Activated gamma-delta T cell treated with Interleukin-2 at 50 U/mL for 16 hours (primary cell): ENCODE measurements around the gene PHYH.
"Not testable (repeated sequence)": the region's sequence is repeated elsewhere in the genome, so short reads cannot be mapped to it uniquely, and the experiment has no call there.

Experiments used
- DNase-seq: peaks from one replicate; pipeline ENCODE4 v3.0.0-alpha.2; 2020

PHYH gene

DNA sequence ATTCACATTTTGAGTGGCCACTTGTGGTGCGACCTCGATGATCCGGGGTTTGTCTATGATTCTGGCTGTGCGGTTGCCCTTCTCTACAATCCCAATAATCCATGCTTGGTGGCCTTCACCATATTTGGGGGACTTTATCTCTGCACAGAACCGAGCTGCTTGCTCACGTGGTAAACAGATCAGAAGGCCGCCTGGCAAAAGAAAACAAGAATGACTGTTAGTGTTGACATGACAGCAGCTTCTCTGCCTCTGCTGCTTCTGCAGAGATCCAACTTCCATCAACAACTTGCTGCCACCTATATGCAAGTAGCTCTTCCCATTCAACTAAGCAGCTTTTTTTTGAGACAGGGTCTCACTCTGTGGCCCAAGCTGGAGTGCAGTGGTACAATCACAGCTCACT, 19.3 kb upstream of the PHYH start:
- DNase-seq = no peak

- no peak for DNase-seq
Measured at GRCh38 chr10:13317474-13317873, 17.6 kb upstream of the PHYH start.

DNA sequence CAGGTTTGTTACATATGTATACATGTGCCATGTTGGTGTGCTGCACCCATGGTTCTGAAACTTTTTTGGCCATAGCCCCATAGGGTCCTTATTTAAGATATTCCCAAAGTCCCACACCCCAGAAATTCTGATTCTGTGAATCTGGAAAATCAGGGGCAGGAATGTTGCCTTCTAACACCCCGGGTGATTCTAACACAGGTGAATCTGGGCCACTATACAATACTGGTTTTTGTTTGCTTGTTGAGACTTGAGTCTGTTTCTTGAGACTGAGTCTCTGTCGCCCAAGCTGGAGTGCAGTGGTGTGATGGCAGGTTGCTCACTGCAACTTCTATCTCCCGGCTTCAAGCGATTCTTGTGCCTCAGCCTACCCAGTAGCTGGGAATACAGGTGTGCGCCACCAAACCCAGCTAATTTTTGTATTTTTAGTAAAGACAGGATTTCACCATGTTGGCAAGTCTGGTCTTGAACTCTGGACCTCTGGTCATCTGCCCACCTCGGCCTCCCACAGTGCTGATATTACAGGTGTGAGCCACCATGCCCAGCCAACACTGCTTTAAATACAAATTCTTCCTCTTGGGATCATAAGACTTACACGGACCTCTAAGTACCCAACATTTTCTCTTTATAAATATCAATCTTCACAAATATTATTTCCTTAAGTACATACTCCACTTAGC, 16.9 kb upstream of the PHYH start:
- DNase-seq = no peak

GRCh38 chr10:13315361-13315760, 15.5 kb upstream of the PHYH start:
- DNase-seq = no peak

GRCh38 chr10:13311177-13311575, 11.3 kb upstream of the PHYH start:
- no peak for DNase-seq

DNA sequence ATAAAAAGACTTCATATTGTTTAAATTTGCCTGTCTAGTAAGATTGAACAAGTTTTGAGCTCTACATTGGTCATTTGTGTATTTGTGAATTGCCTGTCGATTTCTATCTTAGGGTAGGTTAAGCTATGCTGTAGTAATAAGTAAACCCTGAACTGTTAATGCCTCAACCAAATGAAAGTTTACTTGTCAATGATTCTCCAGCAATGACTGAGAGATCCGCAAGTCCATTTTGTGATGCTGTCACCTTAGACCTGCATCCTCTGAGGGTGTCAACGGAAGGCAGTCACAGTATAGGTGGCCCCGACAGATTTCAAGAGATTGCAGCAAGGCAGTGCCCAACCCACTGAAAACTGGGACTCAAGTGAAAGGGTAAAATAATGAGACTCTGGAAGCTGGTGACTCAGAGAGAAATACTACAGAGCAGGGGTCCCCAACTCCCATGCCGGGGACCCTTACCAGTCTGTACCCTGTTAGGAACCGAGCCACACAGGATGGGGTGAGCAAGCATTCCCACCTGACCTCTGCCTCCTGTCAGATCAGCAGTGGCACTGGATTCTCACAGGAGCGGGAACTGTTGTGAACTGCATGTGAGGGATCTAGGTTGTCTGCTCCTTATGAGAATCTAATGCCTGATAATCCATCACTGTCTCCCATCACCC, 10.8 kb upstream of the PHYH start:
- DNase-seq = no peak

GRCh38 chr10:13309792-13310191, 9.9 kb upstream of the PHYH start:
- DNase-seq = no peak

GRCh38 chr10:13308096-13308495, 8.2 kb upstream of the PHYH start:
- no peak for DNase-seq

DNA sequence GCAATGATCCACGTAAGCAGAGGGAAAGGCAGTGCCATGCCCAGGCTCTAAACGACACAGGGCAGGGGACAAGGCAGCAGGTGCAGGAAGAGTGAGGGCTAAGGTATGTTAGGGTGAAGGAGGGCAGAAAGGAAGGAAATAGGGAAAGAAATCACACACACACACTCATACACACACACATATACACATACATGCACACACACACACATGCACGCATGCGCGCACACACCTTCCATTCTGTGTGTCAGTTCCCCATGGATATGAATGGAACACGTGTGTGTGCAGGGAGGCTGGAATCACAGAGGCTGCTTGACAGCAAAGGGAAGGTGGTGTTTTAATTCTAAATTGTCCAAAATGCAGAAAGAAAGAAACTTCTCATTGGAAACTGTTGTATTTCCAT, 6.2 kb upstream of the PHYH start:
- no peak for DNase-seq

GRCh38 chr10:13302821-13303555, 3.1 kb upstream of the PHYH start:
- DNase-seq = no peak

DNA sequence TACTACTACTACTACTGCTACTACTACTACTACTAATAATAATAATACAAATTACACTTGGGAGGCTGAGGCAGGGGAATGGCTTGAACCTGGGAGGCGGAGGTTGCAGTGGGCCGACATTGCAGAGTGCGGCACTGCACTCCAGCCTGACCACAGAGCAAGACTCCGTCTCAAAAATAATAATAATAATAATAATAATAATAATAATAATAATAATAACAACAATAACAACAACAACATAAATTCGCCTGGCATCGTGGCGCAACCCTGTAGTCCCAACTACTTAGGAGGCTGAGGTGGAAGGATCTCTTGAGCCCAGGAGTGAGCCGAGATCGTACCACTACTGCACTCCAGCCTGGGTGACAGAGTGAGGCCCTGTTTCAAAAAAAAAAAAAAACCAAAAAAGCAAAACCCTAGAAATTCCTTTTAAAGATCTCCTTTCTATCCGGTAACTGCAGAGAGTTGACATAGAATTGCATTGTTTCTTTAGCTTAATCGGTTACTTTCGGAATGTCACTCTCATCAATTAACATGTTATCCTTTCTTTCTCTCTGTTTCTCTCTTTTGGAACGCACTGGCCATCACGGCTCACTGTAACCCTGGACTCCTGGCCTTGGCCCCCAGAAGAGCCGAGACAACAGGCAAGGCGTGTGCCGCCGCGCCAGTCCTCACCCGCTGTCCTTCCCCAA, 972 bp downstream of the PHYH start:
- no peak for DNase-seq

DNA sequence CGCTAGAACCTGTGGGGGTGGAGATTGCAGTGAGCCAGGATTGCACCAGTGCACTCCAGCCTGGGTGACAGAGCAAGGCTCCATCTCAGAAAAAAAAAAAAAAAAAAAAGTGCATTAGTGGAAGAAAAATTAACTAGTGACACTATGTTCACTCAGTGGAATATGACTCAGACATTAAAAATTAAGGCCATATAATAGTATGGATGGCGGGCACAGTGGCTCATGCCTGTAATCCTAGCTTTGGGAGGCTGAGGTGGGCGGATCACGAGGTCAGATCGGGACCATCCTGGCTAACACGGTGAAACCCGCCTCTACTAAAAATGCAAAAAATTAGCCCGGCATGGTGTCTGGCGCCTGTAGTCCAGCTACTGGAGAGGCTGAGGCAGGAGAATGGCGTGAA, 3.4 kb downstream of the PHYH start:
- no peak for DNase-seq

GRCh38 chr10:13294784-13295183, 5.1 kb downstream of the PHYH start:
- no peak for DNase-seq

DNA sequence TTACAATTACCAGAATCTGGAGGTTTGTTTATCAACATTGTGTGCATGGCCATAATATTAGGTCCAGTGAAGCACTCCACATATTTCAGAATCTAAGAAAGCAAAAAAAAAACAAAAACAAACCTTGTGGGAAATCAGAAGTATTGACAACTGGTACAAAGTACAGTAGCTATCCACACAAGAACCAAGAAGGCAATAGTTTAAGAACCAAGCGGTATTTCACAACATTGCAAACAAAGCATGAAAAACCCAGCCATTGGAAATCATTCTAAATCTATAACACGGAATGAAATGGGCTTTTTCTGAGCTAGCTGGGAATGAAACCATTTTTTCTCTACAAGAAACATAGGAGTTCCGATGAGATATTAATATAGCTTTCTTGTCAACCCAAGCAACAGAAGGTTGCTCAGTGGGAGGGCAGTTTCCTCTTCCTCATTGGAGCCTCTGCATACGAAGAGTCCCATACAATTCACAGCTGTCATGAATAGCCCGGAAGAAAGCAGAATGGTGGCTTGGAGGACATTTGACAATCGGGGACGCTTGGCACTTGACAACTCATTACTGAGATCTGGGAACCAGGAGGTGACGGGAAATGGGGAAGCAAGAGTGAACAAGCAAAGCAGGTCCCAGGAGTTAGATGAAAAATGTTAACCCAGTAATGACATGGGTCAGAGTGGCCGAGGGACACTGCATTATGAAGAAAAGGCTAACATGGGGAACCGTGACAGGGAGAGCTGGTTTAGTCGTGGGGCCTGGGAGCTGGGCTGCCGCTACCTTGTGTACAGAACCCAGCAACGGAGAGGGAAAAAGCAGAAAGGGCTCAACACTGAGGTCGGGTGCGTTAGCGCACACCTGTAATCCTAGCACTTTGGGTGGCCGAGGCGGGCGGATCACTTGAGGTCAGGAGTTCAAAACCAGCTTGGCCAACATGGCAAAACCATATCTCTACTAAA, 7.8 kb downstream of the PHYH start:
- DNase-seq = no peak

GRCh38 chr10:13291061-13291460, 8.8 kb downstream of the PHYH start:
- DNase-seq = no peak

DNA sequence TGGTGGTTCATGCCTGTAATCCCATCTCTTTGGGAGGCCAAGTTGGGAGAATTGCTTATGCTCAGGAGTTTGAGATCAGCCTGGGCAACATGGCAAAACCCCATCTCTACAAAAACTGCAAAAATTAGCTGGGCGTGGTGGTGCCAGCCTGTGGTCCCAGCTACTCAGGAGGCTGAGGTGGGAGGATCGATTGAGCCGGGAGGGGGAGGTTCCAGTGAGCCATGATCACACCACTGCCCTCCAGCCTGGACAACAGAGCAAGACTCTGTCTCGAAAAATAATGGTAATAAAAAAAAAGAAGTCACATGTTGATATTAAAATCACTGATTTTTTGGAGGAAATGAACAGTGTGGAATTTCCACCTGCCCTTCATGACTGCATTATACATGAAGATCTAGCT, 15.8 kb downstream of the PHYH start:
- no peak for DNase-seq

DNA sequence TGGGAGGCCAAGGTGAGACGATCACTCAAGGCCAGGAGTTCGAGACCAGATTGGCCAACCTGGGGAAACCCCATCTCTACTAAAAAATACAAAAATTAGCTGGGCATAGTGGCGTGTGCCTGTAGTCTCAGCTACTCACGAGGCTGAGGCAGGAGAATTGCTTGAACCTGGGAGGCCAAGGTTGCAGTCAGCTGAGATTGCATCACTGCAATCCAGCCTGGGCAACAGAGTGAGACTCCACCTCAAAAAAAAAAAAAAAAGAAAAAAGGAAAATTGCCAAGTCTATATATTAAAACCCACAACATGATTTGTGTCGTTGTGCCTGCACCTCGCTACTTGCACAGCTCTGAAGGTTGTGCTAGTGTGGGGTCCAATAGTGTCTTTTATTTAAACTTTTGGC, 17.5 kb downstream of the PHYH start:
- DNase-seq = not testable (repeated sequence)

DNA sequence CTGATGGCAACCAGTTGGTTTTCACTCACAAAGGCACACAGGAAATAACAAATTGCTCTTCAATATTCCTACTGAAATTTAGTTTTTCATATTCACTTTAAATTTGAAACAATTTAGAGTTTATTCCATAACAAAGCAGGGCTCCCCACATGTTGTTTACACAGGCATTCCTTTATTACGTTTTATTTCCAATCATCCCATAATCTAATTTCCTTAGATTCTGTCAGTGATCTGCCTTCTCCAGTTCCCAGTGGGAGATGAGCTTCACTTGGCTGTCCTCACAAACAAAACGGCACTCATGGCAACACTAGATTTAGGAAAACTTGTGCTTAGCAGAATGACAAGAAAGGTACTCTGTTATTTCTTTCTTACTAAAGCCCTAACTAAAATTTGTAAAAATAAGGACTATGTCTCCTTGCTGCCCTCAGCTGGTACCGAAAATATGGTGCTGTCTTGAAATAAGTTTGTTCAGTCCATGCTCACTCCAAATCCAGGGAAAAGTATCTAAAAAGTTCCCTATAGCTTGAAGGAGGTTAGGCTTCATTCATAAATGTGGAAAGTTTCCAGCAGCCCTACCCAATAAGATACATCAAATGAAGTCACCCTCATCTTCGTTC, 23.0 kb downstream of the PHYH start:
- no peak for DNase-seq

DNA sequence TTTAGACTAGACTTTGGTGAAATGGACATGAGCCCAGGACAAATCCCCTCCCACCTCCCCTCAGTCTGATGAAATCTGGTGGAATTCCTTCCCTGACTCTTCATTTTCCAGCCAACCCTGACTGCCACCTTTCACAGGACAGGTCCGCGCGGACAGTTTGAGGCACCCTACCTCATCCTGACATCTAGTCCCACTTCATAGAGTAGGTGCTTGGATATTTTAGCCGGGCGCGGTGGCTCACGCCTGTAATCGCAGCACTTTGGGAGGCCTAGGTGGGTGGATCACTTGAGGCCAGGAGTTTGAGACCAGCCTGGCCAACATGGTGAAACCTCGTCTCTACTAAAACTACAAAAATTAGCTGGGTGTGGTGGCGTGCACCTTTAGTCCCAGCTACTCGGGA, 23.7 kb downstream of the PHYH start:
- DNase-seq = not testable (repeated sequence)

DNA sequence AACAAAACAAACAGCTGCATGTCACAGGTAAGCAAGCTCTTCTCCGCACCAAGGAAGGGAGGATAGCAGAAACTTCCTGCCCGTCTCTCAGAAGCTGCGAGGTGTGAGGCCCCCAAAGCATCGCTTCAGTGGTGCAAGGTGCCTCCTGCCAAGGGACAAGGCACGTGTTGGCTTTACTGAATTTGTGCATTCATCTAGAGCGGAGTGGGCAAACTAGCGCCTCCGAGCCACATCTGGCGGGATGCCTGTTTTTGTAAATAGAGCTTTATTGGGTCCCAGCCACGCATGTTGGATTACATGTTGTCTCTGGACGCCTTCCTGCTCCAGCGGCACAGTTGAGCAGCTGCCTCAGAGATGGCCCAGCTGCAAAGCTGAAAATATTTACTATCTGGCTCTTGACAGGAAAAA, 27.7 kb downstream of the PHYH start:
- no peak for DNase-seq

DNA sequence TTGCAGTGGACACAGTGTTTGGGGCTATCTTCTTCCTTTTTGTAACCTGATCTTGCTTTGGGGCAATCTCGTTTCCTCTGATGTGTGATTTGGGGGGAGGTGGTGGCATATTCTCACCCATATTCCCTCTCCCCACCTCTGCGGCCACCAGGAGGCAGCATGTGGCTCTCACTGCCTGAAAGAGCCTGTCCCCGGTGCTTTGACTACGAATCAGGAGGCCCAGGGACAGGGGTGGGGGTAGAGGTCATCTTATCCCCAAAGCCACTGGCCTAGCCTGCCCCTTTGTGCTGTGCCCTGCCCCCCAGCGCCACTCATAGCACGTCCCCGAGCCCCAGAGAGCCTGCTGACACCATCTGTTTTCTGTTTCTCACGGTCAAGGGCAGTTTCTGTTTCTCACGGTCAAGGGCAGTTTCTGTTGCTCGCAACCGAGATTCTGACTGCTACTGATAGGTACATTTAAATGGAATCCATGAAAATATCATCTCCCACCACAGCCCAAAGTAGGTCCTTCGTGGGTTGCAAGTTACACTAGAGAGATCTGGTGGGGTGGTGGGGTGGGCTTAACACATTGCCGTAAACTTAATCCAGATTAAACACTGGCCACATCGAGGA, 28.2 kb downstream of the PHYH start:
- DNase-seq = peak; percentile 49
